ENCODE measurements around the gene CFAP119. TPM values are rescaled to one million over a fixed set of nuclear protein-coding genes. Genes with fewer than 3 reads are reported as not detected.

Gene CFAP119
- total and polyA plus RNA-seq, 9 of the 15 experiments (the other 6 are each of a cell fraction or from before 2014, with no cell fraction given): 5.5 to 33.7 (median 9.6) TPM

DNA sequence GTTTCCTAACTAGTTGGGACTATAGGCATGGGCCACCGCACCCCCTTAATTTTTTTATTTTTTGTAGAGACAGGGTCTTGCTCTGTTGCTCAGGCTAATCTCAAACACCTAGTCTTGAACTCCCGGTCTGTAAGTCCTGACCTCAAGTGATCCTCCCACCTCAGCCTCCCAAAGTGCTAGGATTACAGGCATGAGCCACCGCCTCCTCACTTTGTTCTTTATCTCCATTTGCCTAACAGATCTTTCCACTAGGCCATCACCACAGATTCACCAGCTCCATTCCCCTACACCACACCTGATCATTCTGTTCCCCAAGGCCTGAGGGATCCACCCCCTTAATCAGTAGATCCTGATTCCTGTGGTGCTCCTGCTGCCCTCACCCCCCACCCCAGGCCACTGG is 32.8 kb upstream of the CFAP119 start:
- Histone ChIP-seq H3K4me3 (no peak overlapping the region), H3K79me2 (ENCODE audit: control insufficient read depth, insufficient read depth, low read length) (no peaks in the 10 kb centered on the region), H3K9me3 (replicated peaks; ENCODE audit: control insufficient read depth, insufficient read depth, low read depth, low read length) (no peaks in the 10 kb centered on the region), H3K27me3 (ENCODE audit: control insufficient read depth in 2 of 2, insufficient read depth in 2 of 2, low read length in 2 of 2) (no peaks in the 10 kb centered on the region), H3K27ac (ENCODE audit: extremely low read depth, low read depth, low read length) (no peak overlapping the region), H3K4me1 (replicated peaks in 1 of 2; ENCODE audit: control insufficient read depth in 2 of 2, insufficient read depth in 2 of 2, low read length in 2 of 2) (peaks cover 0 to 10% of the 10 kb centered on the region in 2 experiments; a peak in 3 of 5 replicates), H3K9me1 (ENCODE audit: control insufficient read depth, insufficient read depth, low read length) (no peaks in the 10 kb centered on the region), H3K4me2 (ENCODE audit: insufficient read depth, low read length) (no peak overlapping the region), H3K36me3 (ENCODE audit: control insufficient read depth, insufficient read depth, low read length) (no peaks in the 10 kb centered on the region), H2AFZ (ENCODE audit: low read depth, low read length) (no peak overlapping the region), H4K20me1 (replicated peaks; ENCODE audit: control insufficient read depth, insufficient read depth, low read length) (no peaks in the 10 kb centered on the region), H3K9ac (ENCODE audit: insufficient read depth in 1 of 2, low read depth in 2 of 2, low read length in 2 of 2) (peak overlapping the region in 1 of 2 experiments; percentile 14; a peak in 1 of 4 replicates)
- ChIA-PET CTCF (ENCODE audit: low intra/inter-chr PET ratio) (no interaction called here), POLR2A (interaction anchor here (1.2 to 2.3 kb wide), 4 partner anchors 11 to 80 kb away, joined by 3 to 16 read pairs (median 10); no protein-coding TSS in a partner anchor)
- BruUV-seq (replicated peaks): no TSS peak
- WGBS (ENCODE audit: insufficient coverage, low coverage, missing lambda C conversion rate): 43% methylated on average over 3 of the region's 3 CpGs
- peak in 1 of 4 experiments; percentile 7 for DNase-seq (ENCODE audit: extremely low read depth in 1 of 4, low spot score in 3 of 4)
- intact Hi-C loops (cut with micrococcal nuclease): no loop called here
- TF ChIP-seq EGR1 (conservative IDR thresholded peaks at IDR 0.05) (peak; percentile 44), ZNF431 (CRISPR knock-in tag; IDR thresholded peaks at IDR 0.05) (no peak), ZNF263 (CRISPR knock-in tag; IDR thresholded peaks at IDR 0.05; ENCODE audit: borderline replicate concordance) (peak; percentile 63; the same call in 1 of the 2 replicates)
- in situ Hi-C loops (cut with MboI): no loop called here
- no peak for FAIRE-seq
- no peak; the same call in 2 of the 3 replicates for ATAC-seq

GRCh38 chr16:30793508-30794069 is 31.7 kb upstream of the CFAP119 start:
- Histone ChIP-seq H3K4me3 (no peak overlapping the region), H3K9me1 (ENCODE audit: control insufficient read depth, insufficient read depth, low read length) (no peaks in the 10 kb centered on the region), H3K4me1 (replicated peaks in 1 of 2; ENCODE audit: control insufficient read depth in 2 of 2, insufficient read depth in 2 of 2, low read length in 2 of 2) (peaks cover 0 to 10% of the 10 kb centered on the region in 2 experiments; a peak in 3 of 5 replicates), H3K36me3 (ENCODE audit: control insufficient read depth, insufficient read depth, low read length) (no peaks in the 10 kb centered on the region), H3K4me2 (ENCODE audit: insufficient read depth, low read length) (no peak overlapping the region), H3K27me3 (ENCODE audit: control insufficient read depth in 2 of 2, insufficient read depth in 2 of 2, low read length in 2 of 2) (no peaks in the 10 kb centered on the region), H3K9ac (ENCODE audit: insufficient read depth in 1 of 2, low read depth in 2 of 2, low read length in 2 of 2) (0 out of 4 replicates have a peak overlapping the region, but pooled peaks of 1 of the 2 experiments have one; percentile 4), H3K79me2 (ENCODE audit: control insufficient read depth, insufficient read depth, low read length) (no peaks in the 10 kb centered on the region), H3K27ac (ENCODE audit: extremely low read depth, low read depth, low read length) (no peak overlapping the region), H3K9me3 (replicated peaks; ENCODE audit: control insufficient read depth, insufficient read depth, low read depth, low read length) (no peaks in the 10 kb centered on the region), H4K20me1 (replicated peaks; ENCODE audit: control insufficient read depth, insufficient read depth, low read length) (no peaks in the 10 kb centered on the region), H2AFZ (ENCODE audit: low read depth, low read length) (no peak overlapping the region; the same call in 1 of the 2 replicates)
- in situ Hi-C loops (cut with MboI): no loop called here
- intact Hi-C loops (cut with micrococcal nuclease): no loop called here
- ATAC-seq (peak; percentile 26), FAIRE-seq (no peak), DNase-seq (ENCODE audit: extremely low read depth in 1 of 4, low spot score in 3 of 4) (no peak)
- no peak for TF ChIP-seq NFATC3 (IDR thresholded peaks at IDR 0.05)
- no peak for TF ChIP-seq MEF2A (IDR thresholded peaks at IDR 0.05; ENCODE audit: control insufficient read depth, low read depth, low read length)
- no peak for TF ChIP-seq EWSR1 (IDR thresholded peaks at IDR 0.05; ENCODE audit: borderline replicate concordance, low read depth, partially characterized antibody)
- no peak for TF ChIP-seq GATA2 (CRISPR knock-in tag; IDR thresholded peaks at IDR 0.05)
- no peak for TF ChIP-seq SRSF9 (IDR thresholded peaks at IDR 0.05; ENCODE audit: borderline replicate concordance, low read depth, low read length)
- TF ChIP-seq, protein P1, sequence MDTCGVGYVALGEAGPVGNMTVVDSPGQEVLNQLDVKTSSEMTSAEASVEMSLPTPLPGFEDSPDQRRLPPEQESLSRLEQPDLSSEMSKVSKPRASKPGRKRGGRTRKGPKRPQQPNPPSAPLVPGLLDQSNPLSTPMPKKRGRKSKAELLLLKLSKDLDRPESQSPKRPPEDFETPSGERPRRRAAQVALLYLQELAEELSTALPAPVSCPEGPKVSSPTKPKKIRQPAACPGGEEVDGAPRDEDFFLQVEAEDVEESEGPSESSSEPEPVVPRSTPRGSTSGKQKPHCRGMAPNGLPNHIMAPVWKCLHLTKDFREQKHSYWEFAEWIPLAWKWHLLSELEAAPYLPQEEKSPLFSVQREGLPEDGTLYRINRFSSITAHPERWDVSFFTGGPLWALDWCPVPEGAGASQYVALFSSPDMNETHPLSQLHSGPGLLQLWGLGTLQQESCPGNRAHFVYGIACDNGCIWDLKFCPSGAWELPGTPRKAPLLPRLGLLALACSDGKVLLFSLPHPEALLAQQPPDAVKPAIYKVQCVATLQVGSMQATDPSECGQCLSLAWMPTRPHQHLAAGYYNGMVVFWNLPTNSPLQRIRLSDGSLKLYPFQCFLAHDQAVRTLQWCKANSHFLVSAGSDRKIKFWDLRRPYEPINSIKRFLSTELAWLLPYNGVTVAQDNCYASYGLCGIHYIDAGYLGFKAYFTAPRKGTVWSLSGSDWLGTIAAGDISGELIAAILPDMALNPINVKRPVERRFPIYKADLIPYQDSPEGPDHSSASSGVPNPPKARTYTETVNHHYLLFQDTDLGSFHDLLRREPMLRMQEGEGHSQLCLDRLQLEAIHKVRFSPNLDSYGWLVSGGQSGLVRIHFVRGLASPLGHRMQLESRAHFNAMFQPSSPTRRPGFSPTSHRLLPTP (IDR thresholded peaks at IDR 0.05; ENCODE audit: borderline replicate concordance, extremely low read depth, insufficient read length): no peak
- peak; percentile 32; the same call in 1 of the 2 replicates for TF ChIP-seq CTBP1 (IDR thresholded peaks at IDR 0.05; ENCODE audit: borderline replicate concordance)
- no peak for TF ChIP-seq ZNF175 (CRISPR knock-in tag; IDR thresholded peaks at IDR 0.05; ENCODE audit: low read depth)
- WGBS (ENCODE audit: insufficient coverage, low coverage, missing lambda C conversion rate): 47% methylated on average over 7 of the region's 7 CpGs
- CTCF ChIA-PET (ENCODE audit: low intra/inter-chr PET ratio): no interaction called here
- no TSS peak for BruUV-seq (replicated peaks)
- POLR2A ChIA-PET: interaction anchor here (1.1 to 2.3 kb wide), 7 partner anchors 9 to 81 kb away, joined by 3 to 16 read pairs (median 6); no protein-coding TSS in a partner anchor

Data from K562 (cell line).